Hepatocyte (in vitro differentiated cells): ENCODE results near the gene PTGDS.

Experiments used
- EZH2 ChIP-seq: fragments of 200-600 bp; sonication (generic); IDR thresholded peaks from 2 replicates; pipeline ENCODE4 v1.6.1; 2016; ENCODE audit warnings: antibody characterized with exemption, mild to moderate bottlenecking, borderline replicate concordance
- TF ChIP-seq, protein P1 (sequence below): fragments of 200-600 bp; sonication (generic); IDR thresholded peaks from 2 replicates; pipeline ENCODE4 v1.5.1; 2016; ENCODE audit warnings: antibody characterized with exemption, mild to moderate bottlenecking; ENCODE audit not compliant: poor library complexity

- TF ChIP-seq, protein P1, sequence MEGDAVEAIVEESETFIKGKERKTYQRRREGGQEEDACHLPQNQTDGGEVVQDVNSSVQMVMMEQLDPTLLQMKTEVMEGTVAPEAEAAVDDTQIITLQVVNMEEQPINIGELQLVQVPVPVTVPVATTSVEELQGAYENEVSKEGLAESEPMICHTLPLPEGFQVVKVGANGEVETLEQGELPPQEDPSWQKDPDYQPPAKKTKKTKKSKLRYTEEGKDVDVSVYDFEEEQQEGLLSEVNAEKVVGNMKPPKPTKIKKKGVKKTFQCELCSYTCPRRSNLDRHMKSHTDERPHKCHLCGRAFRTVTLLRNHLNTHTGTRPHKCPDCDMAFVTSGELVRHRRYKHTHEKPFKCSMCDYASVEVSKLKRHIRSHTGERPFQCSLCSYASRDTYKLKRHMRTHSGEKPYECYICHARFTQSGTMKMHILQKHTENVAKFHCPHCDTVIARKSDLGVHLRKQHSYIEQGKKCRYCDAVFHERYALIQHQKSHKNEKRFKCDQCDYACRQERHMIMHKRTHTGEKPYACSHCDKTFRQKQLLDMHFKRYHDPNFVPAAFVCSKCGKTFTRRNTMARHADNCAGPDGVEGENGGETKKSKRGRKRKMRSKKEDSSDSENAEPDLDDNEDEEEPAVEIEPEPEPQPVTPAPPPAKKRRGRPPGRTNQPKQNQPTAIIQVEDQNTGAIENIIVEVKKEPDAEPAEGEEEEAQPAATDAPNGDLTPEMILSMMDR = no peak
- TF ChIP-seq EZH2 = no peak
These were observed 24.9 kb upstream of the PTGDS start for GRCh38 chr9:136952321-136952850.
